Omental fat pad (tissue), 4 donors: ENCODE data around the gene PLD3. TPM values are rescaled to one million over a fixed set of nuclear protein-coding genes. Genes with fewer than 3 reads are reported as not detected.
A peak's percentile ranks its signal among the peaks of the same experiment; 100 is the strongest.

Experiments
- ATAC-seq: fragments of 150-250 bp; one replicate; pipeline ENCODE4 v1.9.1; 2016; ENCODE audit warnings: mild to moderate bottlenecking, moderate library complexity; ENCODE audit not compliant: low FRiP score
- DNase-seq: peaks from one replicate; pipeline ENCODE4 v3.0.0-alpha.2; 2019; ENCODE audit warnings: low spot score
- CTCF ChIP-seq, 3 donors: fragments of 450-650 bp; IDR thresholded peaks; one replicate each; pipeline ENCODE4 v1.5.1; 2016 to 2017; ENCODE audit warnings: antibody characterized with exemption in 3 of 3, mild to moderate bottlenecking in 3 of 3, moderate library complexity in 2 of 3
- total RNA-seq, 4 donors: library from RNA; depleted of rRNA; stranded (reverse); fragments of >200 nt; gene quantifications; one replicate each; pipeline ENCODE4 v1.1.0, GENCODE V29; 2016

PLD3 gene
- total RNA-seq, 4 donors from 2014 or later, result 254 to 437 (median 351) TPM

- TF ChIP-seq CTCF (IDR thresholded peaks at IDR 0.05), result no peak
- ATAC-seq, result no peak
- no peak for DNase-seq
These were observed 71.3 kb downstream of the PLD3 start for GRCh38 chr19:40419780-40420179.

GRCh38 chr19:40420451-40420765 is 71.9 kb downstream of the PLD3 start:
- no peak for DNase-seq
- TF ChIP-seq CTCF (IDR thresholded peaks at IDR 0.05), result no peak
- ATAC-seq, result no peak

GRCh38 chr19:40420766-40421765 is 72.6 kb downstream of the PLD3 start:
- ATAC-seq (peak; percentile 87), DNase-seq (peak; percentile 58)
- peak in 2 of 3 donors; percentile 38 to 66 for TF ChIP-seq CTCF (IDR thresholded peaks at IDR 0.05)

GRCh38 chr19:40421993-40422747 is 73.7 kb downstream of the PLD3 start:
- DNase-seq (no peak), ATAC-seq (no peak)
- TF ChIP-seq CTCF (IDR thresholded peaks at IDR 0.05), result no peak

- ATAC-seq (no peak), DNase-seq (no peak)
- no peak for TF ChIP-seq CTCF (IDR thresholded peaks at IDR 0.05)
These were observed 74.5 kb downstream of the PLD3 start for GRCh38 chr19:40422748-40423566.

- TF ChIP-seq CTCF (IDR thresholded peaks at IDR 0.05), result no peak
- DNase-seq (no peak), ATAC-seq (no peak)
These were observed 75.4 kb downstream of the PLD3 start for GRCh38 chr19:40423938-40424337.
